ENCODE measurements around the gene NHS. TPM values are rescaled to one million over a fixed set of nuclear protein-coding genes. Genes with fewer than 3 reads are reported as not detected.

Gene NHS
- total RNA-seq, 1 donor from 2014 or later: 8.3 TPM

GRCh38 chrX:17597836-17598439 is 222.9 kb downstream of the NHS start:
- intact Hi-C loops (cut with DNase I): no loop called here
- Histone ChIP-seq H3K27ac (peak overlapping the region; percentile 20), H3K4me3 (no peak overlapping the region), H3K27me3 (no peaks in the 10 kb centered on the region), H3K36me3 (no peaks in the 10 kb centered on the region), H3K4me1 (peaks cover 13% of the 10 kb centered on the region), H3K9me3 (no peaks in the 10 kb centered on the region)
- no peak for DNase-seq (ENCODE audit: extremely low spot score in 2 of 2)
- TF ChIP-seq CTCF (IDR thresholded peaks at IDR 0.05) (no peak), POLR2AphosphoS5 (IDR thresholded peaks at IDR 0.05; ENCODE audit: insufficient read depth in 1 of 2, low read depth in 1 of 2) (no peak), POLR2A (IDR thresholded peaks at IDR 0.05) (no peak)

- Histone ChIP-seq H3K36me3 (no peaks in the 10 kb centered on the region), H3K4me3 (no peak overlapping the region), H3K27ac (no peak overlapping the region), H3K9me3 (no peaks in the 10 kb centered on the region), H3K4me1 (peaks cover 22% of the 10 kb centered on the region), H3K27me3 (no peaks in the 10 kb centered on the region)
- DNase-seq (ENCODE audit: extremely low spot score in 2 of 2): no peak
- intact Hi-C loops (cut with DNase I): no loop called here
- TF ChIP-seq POLR2AphosphoS5 (IDR thresholded peaks at IDR 0.05; ENCODE audit: insufficient read depth in 1 of 2, low read depth in 1 of 2): no peak
- TF ChIP-seq POLR2A (IDR thresholded peaks at IDR 0.05): no peak
- TF ChIP-seq CTCF (IDR thresholded peaks at IDR 0.05): no peak
Observed at GRCh38 chrX:17601441-17602200, 226.6 kb downstream of the NHS start.

- no peak overlapping the region for H3K27ac ChIP-seq
- no peak for DNase-seq (ENCODE audit: extremely low spot score in 2 of 2)
- no peak for TF ChIP-seq CTCF (IDR thresholded peaks at IDR 0.05)
- TF ChIP-seq POLR2A (IDR thresholded peaks at IDR 0.05): no peak
- TF ChIP-seq POLR2AphosphoS5 (IDR thresholded peaks at IDR 0.05; ENCODE audit: insufficient read depth in 1 of 2, low read depth in 1 of 2): no peak
- H3K9me3 ChIP-seq: no peaks in the 10 kb centered on the region
- no peaks in the 10 kb centered on the region for H3K27me3 ChIP-seq
- no peak overlapping the region for H3K4me3 ChIP-seq
- no peaks in the 10 kb centered on the region for H3K36me3 ChIP-seq
- intact Hi-C loops (cut with DNase I): no loop called here
- H3K4me1 ChIP-seq: peaks cover 22% of the 10 kb centered on the region
Observed at GRCh38 chrX:17602245-17602644, 227.2 kb downstream of the NHS start.

- Histone ChIP-seq H3K4me3 (no peak overlapping the region), H3K27me3 (no peaks in the 10 kb centered on the region), H3K27ac (no peak overlapping the region), H3K9me3 (no peaks in the 10 kb centered on the region), H3K4me1 (peaks cover 14% of the 10 kb centered on the region), H3K36me3 (no peaks in the 10 kb centered on the region)
- intact Hi-C loops (cut with DNase I): no loop called here
- TF ChIP-seq CTCF (IDR thresholded peaks at IDR 0.05): no peak
- DNase-seq (ENCODE audit: extremely low spot score in 2 of 2): no peak
Observed at GRCh38 chrX:17603196-17603595, 228.2 kb downstream of the NHS start.

GRCh38 chrX:17605676-17606075 is 230.7 kb downstream of the NHS start:
- TF ChIP-seq POLR2A (IDR thresholded peaks at IDR 0.05): no peak
- no peak for TF ChIP-seq CTCF (IDR thresholded peaks at IDR 0.05)
- no peak for TF ChIP-seq POLR2AphosphoS5 (IDR thresholded peaks at IDR 0.05; ENCODE audit: insufficient read depth in 1 of 2, low read depth in 1 of 2)
- DNase-seq (ENCODE audit: extremely low spot score in 2 of 2): no peak
- no peaks in the 10 kb centered on the region for H3K36me3 ChIP-seq
- H3K9me3 ChIP-seq: no peaks in the 10 kb centered on the region
- no peak overlapping the region for H3K27ac ChIP-seq
- peaks cover 8% of the 10 kb centered on the region for H3K4me1 ChIP-seq
- no peak overlapping the region for H3K4me3 ChIP-seq
- intact Hi-C loops (cut with DNase I): no loop called here
- H3K27me3 ChIP-seq: no peaks in the 10 kb centered on the region

Measured in vagina (tissue), 2 donors.